ENCODE results near the gene DNAH1. TPM values are rescaled to one million over a fixed set of nuclear protein-coding genes. Genes with fewer than 3 reads are reported as not detected.
A peak's percentile ranks its signal among the peaks of the same experiment; 100 is the strongest.

The DNAH1 gene
- polyA plus RNA-seq, 1 donor (not counting 4 experiments of a cell fraction or from before 2014, with no cell fraction given), result 0.33 TPM

GRCh38 chr3:52408466-52408865 is 92.3 kb downstream of the DNAH1 start:
- DNase-seq (ENCODE audit: low read depth, low spot score) (no peak), FAIRE-seq (no peak)
- no peak for TF ChIP-seq CTCF (optimal IDR thresholded peaks at IDR 0.05 in 1 of 3, IDR thresholded peaks at IDR 0.05 in 1 of 3, conservative IDR thresholded peaks at IDR 0.05 in 1 of 3; ENCODE audit: extremely low read depth in 1 of 3, insufficient read depth in 2 of 3, low read length in 3 of 3)
- no peak for TF ChIP-seq EZH2 (IDR thresholded peaks at IDR 0.05; ENCODE audit: low read length)
- H3K36me3 ChIP-seq (ENCODE audit: control insufficient read depth in 2 of 2, extremely low read depth in 1 of 2, insufficient read depth in 2 of 2, low read length in 2 of 2), result peaks cover 16 to 38% of the 10 kb centered on the region in 2 experiments
- H3K27me3 ChIP-seq (ENCODE audit: control insufficient read depth, extremely low read depth, insufficient read depth, low read length), result no peaks in the 10 kb centered on the region
- H3K4me3 ChIP-seq (ENCODE audit: control insufficient read depth in 2 of 3, extremely low read depth in 1 of 3, insufficient read depth in 2 of 3, low read depth in 1 of 3, low read length in 3 of 3), result peak overlapping the region; percentile 83 to 95 (median 95)
- dilution Hi-C loops (cut with MboI; ENCODE audit: extremely low pct_ligation_motif_present, low sequenced_read_pairs), result no loop called here
- H4K20me1 ChIP-seq (ENCODE audit: control insufficient read depth, extremely low read depth, insufficient read depth, low read length), result no peaks in the 10 kb centered on the region
- peak overlapping the region; percentile 96 for H3K9ac ChIP-seq (ENCODE audit: control insufficient read depth, extremely low read depth, insufficient read depth, low read length)
- peaks cover 35% of the 10 kb centered on the region for H3K79me2 ChIP-seq (ENCODE audit: control insufficient read depth, insufficient read depth, low read length)
- no peaks in the 10 kb centered on the region for H3K9me3 ChIP-seq (ENCODE audit: control insufficient read depth, low read depth, low read length)
- H2AFZ ChIP-seq (ENCODE audit: control insufficient read depth, low read length), result no peak overlapping the region
- H3K4me1 ChIP-seq (ENCODE audit: control insufficient read depth, extremely low read depth, insufficient read depth, low read length), result peaks cover 75% of the 10 kb centered on the region
- peak overlapping the region; percentile 91 for H3K27ac ChIP-seq (ENCODE audit: control insufficient read depth, insufficient read depth, low read length)
- H3K9me1 ChIP-seq (ENCODE audit: control insufficient read depth, extremely low read depth, insufficient read depth, low read length), result no peaks in the 10 kb centered on the region
- peak overlapping the region; percentile 95 for H3K4me2 ChIP-seq (ENCODE audit: control insufficient read depth, extremely low read depth, insufficient read depth, low read depth, low read length)

GRCh38 chr3:52415800-52416199 is 99.7 kb downstream of the DNAH1 start:
- dilution Hi-C loops (cut with MboI; ENCODE audit: extremely low pct_ligation_motif_present, low sequenced_read_pairs), result no loop called here
- no peak overlapping the region for H3K27ac ChIP-seq (ENCODE audit: control insufficient read depth, insufficient read depth, low read length)
- TF ChIP-seq EZH2 (IDR thresholded peaks at IDR 0.05; ENCODE audit: low read length), result no peak
- no peak for TF ChIP-seq CTCF (optimal IDR thresholded peaks at IDR 0.05 in 1 of 3, IDR thresholded peaks at IDR 0.05 in 1 of 3, conservative IDR thresholded peaks at IDR 0.05 in 1 of 3; ENCODE audit: extremely low read depth in 1 of 3, insufficient read depth in 2 of 3, low read length in 3 of 3)
- H2AFZ ChIP-seq (ENCODE audit: control insufficient read depth, low read length), result no peak overlapping the region
- H3K4me3 ChIP-seq (ENCODE audit: control insufficient read depth in 2 of 3, extremely low read depth in 1 of 3, insufficient read depth in 2 of 3, low read depth in 1 of 3, low read length in 3 of 3), result no peak overlapping the region
- H4K20me1 ChIP-seq (ENCODE audit: control insufficient read depth, extremely low read depth, insufficient read depth, low read length), result no peaks in the 10 kb centered on the region
- H3K9me1 ChIP-seq (ENCODE audit: control insufficient read depth, extremely low read depth, insufficient read depth, low read length), result no peaks in the 10 kb centered on the region
- H3K27me3 ChIP-seq (ENCODE audit: control insufficient read depth, extremely low read depth, insufficient read depth, low read length), result no peaks in the 10 kb centered on the region
- FAIRE-seq (no peak), DNase-seq (ENCODE audit: low read depth, low spot score) (no peak)
- no peak overlapping the region for H3K4me2 ChIP-seq (ENCODE audit: control insufficient read depth, extremely low read depth, insufficient read depth, low read depth, low read length)
- H3K36me3 ChIP-seq (ENCODE audit: control insufficient read depth in 2 of 2, extremely low read depth in 1 of 2, insufficient read depth in 2 of 2, low read length in 2 of 2), result peaks cover 2 to 3% of the 10 kb centered on the region in 2 experiments
- peaks cover 20% of the 10 kb centered on the region for H3K4me1 ChIP-seq (ENCODE audit: control insufficient read depth, extremely low read depth, insufficient read depth, low read length)
- no peak overlapping the region for H3K9ac ChIP-seq (ENCODE audit: control insufficient read depth, extremely low read depth, insufficient read depth, low read length)
- no peaks in the 10 kb centered on the region for H3K9me3 ChIP-seq (ENCODE audit: control insufficient read depth, low read depth, low read length)
- peaks cover 10% of the 10 kb centered on the region for H3K79me2 ChIP-seq (ENCODE audit: control insufficient read depth, insufficient read depth, low read length)

Measured in keratinocyte (primary cell).